IMR-90 (cell line): ENCODE results near the gene STXBP4. TPM values are rescaled to one million over a fixed set of nuclear protein-coding genes. Genes with fewer than 3 reads are reported as not detected.
A peak's percentile ranks its signal among the peaks of the same experiment; 100 is the strongest.

Experiments
- ATAC-seq: fragments of 200-7000 bp; cut with Tn5 transposase; 2 replicates; pipeline ENCODE4 v1.9.1; 2020; ENCODE audit warnings: low read depth, mild to moderate bottlenecking, moderate library complexity
- BruUV-seq: library from RNA; stranded (reverse); fragments of 400-500 nt; replicated peaks from 2 replicates; lab custom pipeline; 2021; lab: Mats Ljungman, UMichigan
- CTCF ChIA-PET: fragments of 300-600 bp; formaldehyde crosslinking; extraction: SDS; loops from one replicate; lab custom pipeline; 2021; ENCODE audit warnings: antibody characterized with exemption; lab: Yijun Ruan, JAX
- POLR2A ChIA-PET: fragments of 300-600 bp; sonication (Branson Sonifier 250); formaldehyde crosslinking; loops from one replicate; lab custom pipeline; 2022; ENCODE audit warnings: antibody characterized with exemption; ENCODE audit not compliant: unreplicated experiment; lab: Charles Lee
- DNase-seq: peaks from one replicate; pipeline ENCODE4 v3.0.0; 2013
- H2AFZ ChIP-seq: replicated peaks from 2 replicates; pipeline ENCODE3; 2013; ENCODE audit warnings: low read length, mild to moderate bottlenecking; ENCODE audit not compliant: poor library complexity
- H2AK5ac ChIP-seq: 2 replicates; pipeline ENCODE4 v1.6.1; 2013; ENCODE audit warnings: low read depth, low read length, inconsistent platforms
- H2AK9ac ChIP-seq: replicated peaks from 2 replicates; pipeline ENCODE3; 2013; ENCODE audit warnings: mild to moderate bottlenecking, low read depth, low read length, moderate library complexity; ENCODE audit not compliant: poor library complexity
- H2BK120ac ChIP-seq: 2 replicates; pipeline ENCODE4 v1.6.1; 2013; ENCODE audit warnings: low read depth, low read length, inconsistent platforms
- H2BK15ac ChIP-seq: 3 replicates; pipeline ENCODE4 v1.6.1; 2013; ENCODE audit warnings: low read depth, low read length, inconsistent platforms
- H2BK20ac ChIP-seq: 2 replicates; pipeline ENCODE4 v1.6.1; 2013; ENCODE audit warnings: low read depth, mild to moderate bottlenecking, inconsistent platforms, low read length, moderate library complexity
- H2BK5ac ChIP-seq: 2 replicates; pipeline ENCODE4 v1.6.1; 2013; ENCODE audit warnings: mild to moderate bottlenecking, low read depth, low read length, inconsistent platforms; ENCODE audit not compliant: poor library complexity, severe bottlenecking
- H3K14ac ChIP-seq: replicated peaks from 2 replicates; pipeline ENCODE4 v1.6.1; 2013; ENCODE audit warnings: low read depth, low read length, inconsistent platforms
- H3K18ac ChIP-seq: 2 replicates; pipeline ENCODE4 v1.6.1; 2013; ENCODE audit warnings: low read depth, low read length, control low read depth
- H3K23ac ChIP-seq: 2 replicates; pipeline ENCODE4 v1.6.1; 2013; ENCODE audit warnings: low read depth, low read length, inconsistent platforms
- H3K27ac ChIP-seq: 2 replicates; pipeline ENCODE4 v1.5.1; 2013; ENCODE audit warnings: mild to moderate bottlenecking, control low read depth, low read length; ENCODE audit not compliant: insufficient read depth
- H3K27me3 ChIP-seq: 2 replicates; pipeline ENCODE4 v1.6.1; 2013; ENCODE audit warnings: low read length; ENCODE audit not compliant: control insufficient read depth, insufficient read depth
- H3K36me3 ChIP-seq: 2 replicates; pipeline ENCODE4 v1.6.1; 2013; ENCODE audit warnings: low read length, mixed read lengths; ENCODE audit not compliant: control insufficient read depth, insufficient read depth
- H3K4ac ChIP-seq: 2 replicates; pipeline ENCODE4 v1.6.1; 2013; ENCODE audit warnings: low read depth, low read length, inconsistent platforms
- H3K4me1 ChIP-seq: 2 replicates; pipeline ENCODE4 v1.6.1; 2013; ENCODE audit warnings: low read length, mixed read lengths; ENCODE audit not compliant: control insufficient read depth, insufficient read depth
- H3K4me2 ChIP-seq: 2 replicates; pipeline ENCODE4 v1.6.1; 2013; ENCODE audit warnings: low read depth, mild to moderate bottlenecking, control low read depth, low read length, moderate library complexity
- H3K4me3 ChIP-seq: 2 replicates; pipeline ENCODE4 v1.5.1; 2013; ENCODE audit warnings: low read depth, mild to moderate bottlenecking, control low read depth, low read length, moderate library complexity; ENCODE audit not compliant: insufficient read depth
- H3K56ac ChIP-seq: 2 replicates; pipeline ENCODE4 v1.6.1; 2013; ENCODE audit warnings: low read length, inconsistent platforms; ENCODE audit not compliant: insufficient read depth; ENCODE audit errors: extremely low read depth
- H3K79me1 ChIP-seq, 2 experiments: 2 replicates each; pipeline ENCODE4 v1.6.1; 2013; ENCODE audit warnings: low read length in 2 of 2, inconsistent platforms in 1 of 2, low read depth in 1 of 2
- H3K9ac ChIP-seq: 2 replicates; pipeline ENCODE4 v1.6.1; 2013; ENCODE audit warnings: low read depth, low read length, control low read depth
- H3K9me1 ChIP-seq: 2 replicates; pipeline ENCODE4 v1.6.1; 2013; ENCODE audit warnings: low read length, inconsistent platforms; ENCODE audit not compliant: insufficient read depth
- H3K9me3 ChIP-seq: 2 replicates; pipeline ENCODE4 v1.6.1; 2013; ENCODE audit warnings: low read length; ENCODE audit not compliant: control insufficient read depth, insufficient read depth
- H4K20me1 ChIP-seq: 2 replicates; pipeline ENCODE4 v1.6.1; 2013; ENCODE audit warnings: low read length, inconsistent platforms; ENCODE audit not compliant: insufficient read depth
- H4K5ac ChIP-seq: 2 replicates; pipeline ENCODE4 v1.6.1; 2013; ENCODE audit warnings: mild to moderate bottlenecking, low read depth, low read length, control low read depth
- H4K8ac ChIP-seq, 2 experiments: 2 replicates each; pipeline ENCODE4 v1.6.1; 2013; ENCODE audit warnings: low read depth in 2 of 2, low read length in 2 of 2, control low read depth in 1 of 2, inconsistent platforms in 1 of 2
- H4K91ac ChIP-seq: 2 replicates; pipeline ENCODE4 v1.6.1; 2013; ENCODE audit warnings: low read depth, low read length, inconsistent platforms; ENCODE audit not compliant: insufficient read depth
- BHLHE40 ChIP-seq: fragments of 150-350 bp; IDR thresholded peaks from 2 replicates; pipeline ENCODE4 v1.6.1; 2016; ENCODE audit warnings: mild to moderate bottlenecking, low read depth, low read length
- CEBPB ChIP-seq: IDR thresholded peaks from 2 replicates; pipeline ENCODE4 v1.6.1; 2012; ENCODE audit warnings: low read depth, low read length, improper control_type of control experiment
- CHD1 ChIP-seq: IDR thresholded peaks from 2 replicates; pipeline ENCODE4 v1.6.1; 2012; ENCODE audit warnings: low read depth, low read length, improper control_type of control experiment
- FOS ChIP-seq: fragments of 150-350 bp; IDR thresholded peaks from 2 replicates; pipeline ENCODE4 v1.6.1; 2016; ENCODE audit warnings: low read depth, low read length
- MAFK ChIP-seq: IDR thresholded peaks from 2 replicates; pipeline ENCODE4 v1.6.1; 2012; ENCODE audit warnings: low read depth, low read length, improper control_type of control experiment
- MXI1 ChIP-seq: IDR thresholded peaks from 2 replicates; pipeline ENCODE4 v1.6.1; 2012; ENCODE audit warnings: low read depth, mild to moderate bottlenecking, low read length, moderate library complexity, borderline replicate concordance
- NFE2L2 ChIP-seq: fragments of 150-350 bp; IDR thresholded peaks from 2 replicates; pipeline ENCODE4 v1.6.1; 2016; ENCODE audit warnings: low read depth, mild to moderate bottlenecking, low read length
- POLR2A ChIP-seq: IDR thresholded peaks from 2 replicates; pipeline ENCODE4 v1.6.1; 2012; ENCODE audit warnings: mild to moderate bottlenecking, low read depth, low read length
- RAD21 ChIP-seq: IDR thresholded peaks from 2 replicates; pipeline ENCODE4 v1.6.1; 2012; ENCODE audit warnings: low read length, improper control_type of control experiment
- RCOR1 ChIP-seq: IDR thresholded peaks from 2 replicates; pipeline ENCODE4 v1.6.1; 2012; ENCODE audit warnings: mild to moderate bottlenecking, low read length, improper control_type of control experiment; ENCODE audit not compliant: insufficient replicate concordance
- RFX5 ChIP-seq: IDR thresholded peaks from 2 replicates; pipeline ENCODE4 v1.8.0; 2012; ENCODE audit warnings: low read depth, mild to moderate bottlenecking, low read length, moderate library complexity
- SMC3 ChIP-seq: fragments of 150-350 bp; IDR thresholded peaks from 2 replicates; pipeline ENCODE4 v1.6.1; 2016; ENCODE audit warnings: low read depth, mild to moderate bottlenecking, antibody characterized with exemption, low read length, moderate library complexity
- USF2 ChIP-seq: fragments of 150-350 bp; IDR thresholded peaks from 2 replicates; pipeline ENCODE4 v1.6.1; 2017; ENCODE audit warnings: mild to moderate bottlenecking, antibody characterized with exemption, low read length, low read depth
- WGBS, 2 experiments: methylation state at CpG; one replicate each; pipeline versions ENCODE4 v1.1.5 to v1.1.7; 2013; ENCODE audit warnings: missing lambda C conversion rate in 2 of 2; ENCODE audit not compliant: insufficient read length in 1 of 2; ENCODE audit errors: extremely low coverage in 2 of 2; 5-methylcytosine and 5-hydroxymethylcytosine counted together
- dilution Hi-C: fragments of 300-500 bp; cut with HindIII; formaldehyde crosslinking; loops from one replicate; pipeline ENCODE4 v1.14.3; 2018; ENCODE audit warnings: low sequenced_read_pairs; ENCODE audit not compliant: unreplicated experiment
- in situ Hi-C: fragments of 300-500 bp; cut with MboI; formaldehyde crosslinking; loops from 3 replicates; pipeline ENCODE4 v1.14.3; 2019; ENCODE audit warnings: low sequenced_read_pairs, inconsistent platforms, mixed read lengths
- intact Hi-C: fragments of 100-400 bp; cut with micrococcal nuclease; formaldehyde crosslinking; loops from 2 replicates; pipeline ENCODE4 v1.10.0; 2022
- polyA plus RNA-seq, 3 experiments: library from polyadenylated mRNA; depleted of rRNA; stranded (reverse); fragments of >200 nt; gene quantifications; 2 replicates each; pipeline ENCODE4 v1.2.3, GENCODE V29; 2012; ENCODE audit warnings: low replicate concordance in 1 of 3
- total RNA-seq: library from RNA; depleted of rRNA; stranded (reverse); fragments of >200 nt; gene quantifications from 2 replicates; pipeline ENCODE4 v1.2.3, GENCODE V29; 2012
- TF ChIP-seq, protein P1 (sequence below): fragments of 150-350 bp; IDR thresholded peaks from 2 replicates; pipeline ENCODE4 v1.6.1; 2016; ENCODE audit warnings: low read depth, mild to moderate bottlenecking, low read length, moderate library complexity, borderline replicate concordance
- TF ChIP-seq, protein P2 (sequence below): conservative IDR thresholded peaks from 2 replicates; pipeline ENCODE4 v1.5.1; 2012; ENCODE audit warnings: mild to moderate bottlenecking, low read depth, low read length, improper control_type of control experiment

STXBP4 gene
- total and polyA plus RNA-seq, 2 of the 4 experiments (the other 2 are of a cell fraction) = 4.1 to 20.4 TPM

- Histone ChIP-seq H3K36me3 (no peaks in the 10 kb centered on the region), H3K79me1 (no peaks in the 10 kb centered on the region), H2AFZ (no peak overlapping the region), H3K4me3 (no peak overlapping the region), H3K4ac (no peak overlapping the region), H2BK120ac (no peak overlapping the region), H4K5ac (no peak overlapping the region), H3K9me1 (no peaks in the 10 kb centered on the region), H3K27ac (no peak overlapping the region), H2BK5ac (no peak overlapping the region), H4K8ac (no peak overlapping the region), H2BK20ac (no peak overlapping the region), H3K14ac (no peak overlapping the region), H3K23ac (no peak overlapping the region), H3K56ac (no peak overlapping the region), H4K20me1 (no peaks in the 10 kb centered on the region), H3K4me2 (no peak overlapping the region), H3K9me3 (no peaks in the 10 kb centered on the region), H2BK15ac (no peak overlapping the region), H2AK9ac (no peak overlapping the region), H3K27me3 (no peaks in the 10 kb centered on the region), H3K18ac (no peak overlapping the region), H2AK5ac (no peak overlapping the region), H4K91ac (no peak overlapping the region), H3K4me1 (no peaks in the 10 kb centered on the region), H3K9ac (no peak overlapping the region)
- BruUV-seq = no TSS peak
- CTCF ChIA-PET = no interaction called here
- no CpG with 5 or more reads among the region's 4 CpGs for WGBS, 2 experiments
- TF ChIP-seq RAD21 (no peak), FOS (no peak), CHD1 (no peak), USF2 (no peak), SMC3 (no peak), MAFK (no peak), MXI1 (no peak), POLR2A (no peak), RFX5 (no peak), BHLHE40 (no peak), CEBPB (no peak), RCOR1 (no peak), NFE2L2 (no peak)
- TF ChIP-seq, protein P1, sequence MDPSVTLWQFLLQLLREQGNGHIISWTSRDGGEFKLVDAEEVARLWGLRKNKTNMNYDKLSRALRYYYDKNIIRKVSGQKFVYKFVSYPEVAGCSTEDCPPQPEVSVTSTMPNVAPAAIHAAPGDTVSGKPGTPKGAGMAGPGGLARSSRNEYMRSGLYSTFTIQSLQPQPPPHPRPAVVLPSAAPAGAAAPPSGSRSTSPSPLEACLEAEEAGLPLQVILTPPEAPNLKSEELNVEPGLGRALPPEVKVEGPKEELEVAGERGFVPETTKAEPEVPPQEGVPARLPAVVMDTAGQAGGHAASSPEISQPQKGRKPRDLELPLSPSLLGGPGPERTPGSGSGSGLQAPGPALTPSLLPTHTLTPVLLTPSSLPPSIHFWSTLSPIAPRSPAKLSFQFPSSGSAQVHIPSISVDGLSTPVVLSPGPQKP = no peak
- TF ChIP-seq, protein P2, sequence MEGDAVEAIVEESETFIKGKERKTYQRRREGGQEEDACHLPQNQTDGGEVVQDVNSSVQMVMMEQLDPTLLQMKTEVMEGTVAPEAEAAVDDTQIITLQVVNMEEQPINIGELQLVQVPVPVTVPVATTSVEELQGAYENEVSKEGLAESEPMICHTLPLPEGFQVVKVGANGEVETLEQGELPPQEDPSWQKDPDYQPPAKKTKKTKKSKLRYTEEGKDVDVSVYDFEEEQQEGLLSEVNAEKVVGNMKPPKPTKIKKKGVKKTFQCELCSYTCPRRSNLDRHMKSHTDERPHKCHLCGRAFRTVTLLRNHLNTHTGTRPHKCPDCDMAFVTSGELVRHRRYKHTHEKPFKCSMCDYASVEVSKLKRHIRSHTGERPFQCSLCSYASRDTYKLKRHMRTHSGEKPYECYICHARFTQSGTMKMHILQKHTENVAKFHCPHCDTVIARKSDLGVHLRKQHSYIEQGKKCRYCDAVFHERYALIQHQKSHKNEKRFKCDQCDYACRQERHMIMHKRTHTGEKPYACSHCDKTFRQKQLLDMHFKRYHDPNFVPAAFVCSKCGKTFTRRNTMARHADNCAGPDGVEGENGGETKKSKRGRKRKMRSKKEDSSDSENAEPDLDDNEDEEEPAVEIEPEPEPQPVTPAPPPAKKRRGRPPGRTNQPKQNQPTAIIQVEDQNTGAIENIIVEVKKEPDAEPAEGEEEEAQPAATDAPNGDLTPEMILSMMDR = no peak
- in situ Hi-C loops = no loop called here
- POLR2A ChIA-PET = no interaction called here
- dilution Hi-C loops = no loop called here
- DNase-seq (peak; percentile 13), ATAC-seq (no peak)
- intact Hi-C loops = no loop called here
These were observed 104.3 kb downstream of the STXBP4 start for GRCh38 chr17:55072898-55073297.
